Measurements from ENCODE around the gene PRAMEF5.
"Not testable (repeated sequence)": the region's sequence is repeated elsewhere in the genome, so short reads cannot be mapped to it uniquely, and the experiment has no call there.

The PRAMEF5 gene

GRCh38 chr1:13253898-13254297 is at the start of gene PRAMEF5:
Gene PRAMEF5 (plus strand): TSS chr1:13254198. CDS start chr1:13259269, 5,071 bp downstream.
- not testable (repeated sequence) for DNase-seq

- not testable (repeated sequence) for DNase-seq
These were observed 45.3 kb upstream of the PRAMEF5 start for GRCh38 chr1:13208712-13209111.

- not testable (repeated sequence) for DNase-seq
These were observed 37.4 kb upstream of the PRAMEF5 start for GRCh38 chr1:13216619-13217018.

GRCh38 chr1:13219203-13219602 is 34.8 kb upstream of the PRAMEF5 start:
- DNase-seq = not testable (repeated sequence)

- DNase-seq = not testable (repeated sequence)
These were observed 31.2 kb upstream of the PRAMEF5 start for GRCh38 chr1:13222788-13223187.

- DNase-seq = no peak
These were observed 29.4 kb upstream of the PRAMEF5 start for GRCh38 chr1:13224480-13225060.

- not testable (repeated sequence) for DNase-seq
These were observed 28.3 kb upstream of the PRAMEF5 start, which contains the start of gene PRAMEF18 for GRCh38 chr1:13225675-13226204. Gene PRAMEF18 (minus strand): TSS chr1:13226154. CDS start chr1:13226106, 48 bp downstream.

GRCh38 chr1:13227271-13228055 is 26.5 kb upstream of the PRAMEF5 start:
- DNase-seq = not testable (repeated sequence)

GRCh38 chr1:13228343-13228781 is 25.6 kb upstream of the PRAMEF5 start:
- DNase-seq = no peak

GRCh38 chr1:13230096-13230495 is 23.9 kb upstream of the PRAMEF5 start:
- not testable (repeated sequence) for DNase-seq

GRCh38 chr1:13230601-13231000 is 23.4 kb upstream of the PRAMEF5 start:
- DNase-seq = not testable (repeated sequence)

GRCh38 chr1:13231061-13231750 is 22.8 kb upstream of the PRAMEF5 start:
- DNase-seq = not testable (repeated sequence)

GRCh38 chr1:13232056-13232455 is 21.9 kb upstream of the PRAMEF5 start:
- not testable (repeated sequence) for DNase-seq

GRCh38 chr1:13234057-13234456 is 19.9 kb upstream of the PRAMEF5 start:
- DNase-seq = peak; percentile 14

GRCh38 chr1:13237572-13237971 is 16.4 kb upstream of the PRAMEF5 start:
- not testable (repeated sequence) for DNase-seq

GRCh38 chr1:13239633-13240032 is 14.4 kb upstream of the PRAMEF5 start:
- not testable (repeated sequence) for DNase-seq

GRCh38 chr1:13243536-13244263 is 10.3 kb upstream of the PRAMEF5 start:
- DNase-seq = not testable (repeated sequence)

- not testable (repeated sequence) for DNase-seq
These were observed 8.0 kb upstream of the PRAMEF5 start for GRCh38 chr1:13245841-13246553.

- DNase-seq = not testable (repeated sequence)
These were observed 7.5 kb upstream of the PRAMEF5 start for GRCh38 chr1:13246554-13246871.

- DNase-seq = not testable (repeated sequence)
These were observed 6.9 kb upstream of the PRAMEF5 start for GRCh38 chr1:13247122-13247521.

GRCh38 chr1:13265124-13265523 is 11.1 kb downstream of the PRAMEF5 start:
- DNase-seq = not testable (repeated sequence)

GRCh38 chr1:13277016-13277415 is 23.0 kb downstream of the PRAMEF5 start:
- not testable (repeated sequence) for DNase-seq

Measured in NCI-H2029 (cell line).